Esophagus muscularis mucosa (tissue), 3 donors: Measurements from ENCODE around the gene ADCY6.

ENCODE experiments used
- POLR2A ChIP-seq: fragments of 450-650 bp; IDR thresholded peaks from one replicate; pipeline ENCODE4 v1.6.1; 2017; ENCODE audit warnings: antibody characterized with exemption, moderate library complexity, mild to moderate bottlenecking, low read depth
- POLR2AphosphoS5 ChIP-seq, 2 donors: sonication (generic); formaldehyde crosslinking; IDR thresholded peaks; one replicate each; pipeline ENCODE4 v1.6.1; 2017; ENCODE audit warnings: antibody characterized with exemption in 2 of 2
- TF ChIP-seq, protein P1 (sequence below), 3 experiments: fragments of 200-600 bp in 2 of 3; fragments of 450-650 bp in 1 of 3; sonication (generic) in 2 of 3; IDR thresholded peaks; one replicate each; pipeline ENCODE4 v1.5.1; 2017 to 2019; ENCODE audit warnings: antibody characterized with exemption in 3 of 3, mild to moderate bottlenecking in 2 of 3, moderate library complexity in 1 of 3

DNA sequence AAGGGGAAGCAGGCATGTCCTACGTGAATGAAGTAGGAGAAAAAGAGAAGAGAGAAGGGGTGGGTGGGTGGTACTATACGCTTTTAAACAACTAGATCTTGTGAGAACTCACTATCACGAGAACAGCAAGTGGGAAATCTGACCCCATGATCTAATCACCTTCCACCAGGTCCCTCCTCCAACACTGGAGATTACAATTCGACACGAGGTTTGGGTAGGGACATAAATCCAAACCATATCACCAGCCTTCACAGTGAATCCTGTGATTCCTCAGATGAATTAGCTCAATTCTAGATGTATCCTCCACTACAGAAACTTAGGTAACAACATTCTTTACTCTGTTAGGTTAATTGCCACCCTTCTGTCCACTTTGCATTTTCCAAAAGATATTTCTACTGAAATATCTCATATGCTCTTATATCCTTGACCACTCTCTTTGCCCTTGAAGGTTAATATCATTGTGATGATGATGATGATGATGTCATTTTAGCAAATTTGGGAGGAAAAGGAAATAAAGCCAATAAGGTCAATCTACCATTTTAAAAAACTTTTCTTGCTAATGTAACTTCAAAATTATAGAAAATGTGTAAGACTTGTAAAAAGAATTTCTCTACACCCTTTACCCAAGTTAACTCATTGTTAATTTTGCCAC is 49.1 kb downstream of the ADCY6 start:
- TF ChIP-seq, protein P1, sequence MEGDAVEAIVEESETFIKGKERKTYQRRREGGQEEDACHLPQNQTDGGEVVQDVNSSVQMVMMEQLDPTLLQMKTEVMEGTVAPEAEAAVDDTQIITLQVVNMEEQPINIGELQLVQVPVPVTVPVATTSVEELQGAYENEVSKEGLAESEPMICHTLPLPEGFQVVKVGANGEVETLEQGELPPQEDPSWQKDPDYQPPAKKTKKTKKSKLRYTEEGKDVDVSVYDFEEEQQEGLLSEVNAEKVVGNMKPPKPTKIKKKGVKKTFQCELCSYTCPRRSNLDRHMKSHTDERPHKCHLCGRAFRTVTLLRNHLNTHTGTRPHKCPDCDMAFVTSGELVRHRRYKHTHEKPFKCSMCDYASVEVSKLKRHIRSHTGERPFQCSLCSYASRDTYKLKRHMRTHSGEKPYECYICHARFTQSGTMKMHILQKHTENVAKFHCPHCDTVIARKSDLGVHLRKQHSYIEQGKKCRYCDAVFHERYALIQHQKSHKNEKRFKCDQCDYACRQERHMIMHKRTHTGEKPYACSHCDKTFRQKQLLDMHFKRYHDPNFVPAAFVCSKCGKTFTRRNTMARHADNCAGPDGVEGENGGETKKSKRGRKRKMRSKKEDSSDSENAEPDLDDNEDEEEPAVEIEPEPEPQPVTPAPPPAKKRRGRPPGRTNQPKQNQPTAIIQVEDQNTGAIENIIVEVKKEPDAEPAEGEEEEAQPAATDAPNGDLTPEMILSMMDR (IDR thresholded peaks at IDR 0.05) = no peak
- TF ChIP-seq POLR2AphosphoS5 (IDR thresholded peaks at IDR 0.05) = no peak
- TF ChIP-seq POLR2A = no peak
